H1 (cell line): ENCODE data around the gene NPHP3. TPM values are rescaled to one million over a fixed set of nuclear protein-coding genes. Genes with fewer than 3 reads are reported as not detected.
A peak's percentile ranks its signal among the peaks of the same experiment; 100 is the strongest.

Experiments used
- CTCF ChIA-PET: fragments of 300-600 bp; sonication (Branson Sonifier 250); formaldehyde crosslinking; loops from one replicate; lab custom pipeline; 2021; ENCODE audit not compliant: partially characterized antibody; lab: Charles Lee
- POLR2A ChIA-PET: fragments of 300-600 bp; sonication (Branson Sonifier 250); formaldehyde crosslinking; loops from one replicate; lab custom pipeline; 2021; ENCODE audit warnings: inconsistent platforms; ENCODE audit not compliant: partially characterized antibody; lab: Charles Lee
- DNase-seq, 2 experiments: peaks; one replicate each; pipeline versions ENCODE4 v3.0.0 to v3.0.0-alpha.2; 2010 to 2022; ENCODE audit warnings: low spot score in 2 of 2, low read depth in 1 of 2, mixed read lengths in 1 of 2
- FAIRE-seq: peaks from 2 replicates; lab custom pipeline; 2011; peaks lifted over from hg19 to GRCh38; lab: Jason Lieb, UNC
- H2AFZ ChIP-seq: 2 replicates; pipeline ENCODE4 v1.8.1; 2012; ENCODE audit warnings: low read length, inconsistent platforms
- H2AK5ac ChIP-seq: 2 replicates; pipeline ENCODE4 v1.6.1; 2013; ENCODE audit warnings: low read depth, low read length
- H2BK120ac ChIP-seq: replicated peaks from 2 replicates; pipeline ENCODE3; 2013; ENCODE audit warnings: low read depth, low read length, inconsistent platforms
- H2BK12ac ChIP-seq: 2 replicates; pipeline ENCODE4 v1.6.1; 2013; ENCODE audit warnings: low read depth, low read length
- H2BK15ac ChIP-seq: 2 replicates; pipeline ENCODE4 v1.6.1; 2013; ENCODE audit warnings: low read length
- H2BK20ac ChIP-seq: 2 replicates; pipeline ENCODE4 v1.6.1; 2013; ENCODE audit warnings: low read length
- H2BK5ac ChIP-seq: 2 replicates; pipeline ENCODE4 v1.6.1; 2013; ENCODE audit warnings: low read depth, low read length
- H3K14ac ChIP-seq: 2 replicates; pipeline ENCODE4 v1.6.1; 2013; ENCODE audit warnings: inconsistent platforms; ENCODE audit not compliant: insufficient read length
- H3K18ac ChIP-seq: 2 replicates; pipeline ENCODE4 v1.6.1; 2013; ENCODE audit warnings: low read length; ENCODE audit errors: extremely low read depth
- H3K23ac ChIP-seq: 2 replicates; pipeline ENCODE4 v1.6.1; 2013; ENCODE audit warnings: inconsistent platforms; ENCODE audit not compliant: insufficient read length
- H3K23me2 ChIP-seq: 2 replicates; pipeline ENCODE4 v1.6.1; 2013; ENCODE audit warnings: low read depth, low read length
- H3K27ac ChIP-seq: 2 replicates; pipeline ENCODE4 v1.6.1; 2011; ENCODE audit warnings: low read depth, low read length, inconsistent platforms
- H3K27me3 ChIP-seq, 4 experiments: replicated peaks in 1 of 4; 1 replicate in 1 of 4; 2 replicates in 3 of 4; pipeline versions ENCODE4 v1.6.1 to v1.8.1; 2011 to 2013; ENCODE audit warnings: low read length in 3 of 4, mild to moderate bottlenecking in 3 of 4, inconsistent platforms in 2 of 4, mixed read lengths in 2 of 4, moderate library complexity in 1 of 4; ENCODE audit not compliant: control insufficient read depth in 3 of 4, insufficient read depth in 3 of 4; ENCODE audit errors: extremely low read depth in 1 of 4
- H3K36me3 ChIP-seq, 4 experiments: 2 replicates each; pipeline versions ENCODE4 v1.6.1 to v1.8.1; 2011 to 2013; ENCODE audit warnings: mild to moderate bottlenecking in 4 of 4, low read length in 3 of 4, moderate library complexity in 2 of 4, control low read depth in 1 of 4, inconsistent platforms in 1 of 4; ENCODE audit not compliant: insufficient read depth in 4 of 4, control insufficient read depth in 2 of 4
- H3K4ac ChIP-seq: replicated peaks from 2 replicates; pipeline ENCODE3; 2013; ENCODE audit warnings: low read length, low read depth, mixed read lengths, inconsistent platforms; ENCODE audit not compliant: insufficient read length
- H3K4me1 ChIP-seq, 4 experiments: replicated peaks in 1 of 4; 1 replicate in 1 of 4; 2 replicates in 3 of 4; pipeline versions ENCODE4 v1.6.1 to v1.8.1; 2011 to 2013; ENCODE audit warnings: low read length in 3 of 4, inconsistent platforms in 2 of 4, mixed read lengths in 1 of 4; ENCODE audit not compliant: insufficient read depth in 4 of 4, control insufficient read depth in 3 of 4
- H3K4me2 ChIP-seq, 2 experiments: 2 replicates each; pipeline versions ENCODE4 v1.6.1 to v1.8.1; 2011 to 2013; ENCODE audit warnings: low read depth in 2 of 2, low read length in 2 of 2, control low read depth in 1 of 2, inconsistent platforms in 1 of 2, mild to moderate bottlenecking in 1 of 2; ENCODE audit not compliant: insufficient read depth in 1 of 2
- H3K4me3 ChIP-seq, 4 experiments: fragments of 200-600, 300-600 bp in 1 of 4; sonication (generic), shearing (Covaris generic), sonication (Bioruptor Twin) in 1 of 4; 2 replicates each; pipeline versions ENCODE4 v1.5.1 to v1.8.1; 2011 to 2016; ENCODE audit warnings: low read length in 4 of 4, low read depth in 3 of 4, control low read depth in 2 of 4, inconsistent platforms in 2 of 4, mild to moderate bottlenecking in 2 of 4, mixed read lengths in 1 of 4, moderate library complexity in 1 of 4; ENCODE audit not compliant: insufficient read depth in 2 of 4; ENCODE audit errors: extremely low read depth in 1 of 4
- H3K56ac ChIP-seq: replicated peaks from 2 replicates; pipeline ENCODE3; 2013; ENCODE audit warnings: low read depth, mild to moderate bottlenecking, mixed read lengths, low read length, inconsistent platforms; ENCODE audit not compliant: insufficient read length
- H3K79me1 ChIP-seq: 2 replicates; pipeline ENCODE4 v1.6.1; 2013; ENCODE audit warnings: low read depth, low read length, control low read depth
- H3K79me2 ChIP-seq, 2 experiments: 2 replicates each; pipeline versions ENCODE4 v1.6.1 to v1.8.1; 2012 to 2013; ENCODE audit warnings: low read length in 2 of 2, mild to moderate bottlenecking in 2 of 2, inconsistent platforms in 1 of 2; ENCODE audit not compliant: insufficient read depth in 2 of 2, control insufficient read depth in 1 of 2
- H3K9ac ChIP-seq, 4 experiments: replicated peaks in 1 of 4; 1 replicate in 1 of 4; 2 replicates in 3 of 4; pipeline versions ENCODE4 v1.6.1 to v1.8.1; 2011 to 2013; ENCODE audit warnings: low read depth in 3 of 4, low read length in 3 of 4, control low read depth in 2 of 4, mild to moderate bottlenecking in 2 of 4, moderate library complexity in 2 of 4, inconsistent platforms in 1 of 4; ENCODE audit errors: extremely low read depth in 1 of 4
- H3K9me3 ChIP-seq, 2 experiments: 2 replicates each; pipeline versions ENCODE4 v1.6.1 to v1.8.1; 2012 to 2013; ENCODE audit warnings: mild to moderate bottlenecking in 2 of 2, moderate library complexity in 2 of 2, control low read depth in 1 of 2, inconsistent platforms in 1 of 2, low read depth in 1 of 2, low read length in 1 of 2, mixed read lengths in 1 of 2; ENCODE audit not compliant: insufficient read depth in 2 of 2
- H4K20me1 ChIP-seq, 2 experiments: replicated peaks in 1 of 2; 2 replicates each; pipeline versions ENCODE3 to v1.8.1; 2011 to 2013; ENCODE audit warnings: inconsistent platforms in 2 of 2, low read length in 2 of 2, mild to moderate bottlenecking in 1 of 2; ENCODE audit not compliant: insufficient read depth in 2 of 2, control insufficient read depth in 1 of 2
- H4K5ac ChIP-seq: 2 replicates; pipeline ENCODE4 v1.6.1; 2013; ENCODE audit warnings: low read length, low read depth, mixed read lengths, inconsistent platforms; ENCODE audit not compliant: insufficient read length
- H4K8ac ChIP-seq: 2 replicates; pipeline ENCODE4 v1.8.0; 2013; ENCODE audit warnings: mild to moderate bottlenecking, moderate library complexity, low read length, inconsistent platforms; ENCODE audit not compliant: insufficient read depth; ENCODE audit errors: extremely low read depth
- H4K91ac ChIP-seq: replicated peaks from 2 replicates; pipeline ENCODE3; 2013; ENCODE audit warnings: low read length, mixed read lengths, inconsistent platforms; ENCODE audit not compliant: insufficient read length
- ATF3 ChIP-seq: IDR thresholded peaks from 2 replicates; pipeline ENCODE4 v1.6.1; 2011; ENCODE audit warnings: low read depth, mild to moderate bottlenecking, low read length; ENCODE audit not compliant: insufficient read depth
- CBX5 ChIP-seq: fragments of 300-800, 300-1000 bp; sonication (generic); IDR thresholded peaks from 2 replicates; pipeline ENCODE4 v1.7.1; 2016; ENCODE audit warnings: antibody characterized with exemption, low read length, low read depth
- EP300 ChIP-seq, 2 experiments: IDR thresholded peaks; 1 replicate in 1 of 2; 2 replicates in 1 of 2; pipeline ENCODE4 v1.6.1; 2011 to 2012; ENCODE audit warnings: low read depth in 2 of 2, low read length in 2 of 2, mild to moderate bottlenecking in 2 of 2, borderline replicate concordance in 1 of 2, inconsistent platforms in 1 of 2, moderate library complexity in 1 of 2
- HDAC6 ChIP-seq: IDR thresholded peaks from one replicate; pipeline ENCODE4 v1.7.1; 2012; ENCODE audit warnings: low read depth, mild to moderate bottlenecking, inconsistent platforms, low read length, moderate library complexity
- RAD21 ChIP-seq, 2 experiments: IDR thresholded peaks in 1 of 2; conservative IDR thresholded peaks in 1 of 2; 2 replicates each; pipeline ENCODE4 v1.6.1; 2011; ENCODE audit warnings: low read depth in 2 of 2, low read length in 2 of 2, improper control_type of control experiment in 1 of 2, inconsistent platforms in 1 of 2, mild to moderate bottlenecking in 1 of 2, moderate library complexity in 1 of 2
- SIX5 ChIP-seq: IDR thresholded peaks from 2 replicates; pipeline ENCODE4 v1.6.1; 2011; ENCODE audit warnings: mild to moderate bottlenecking, low read depth, low read length
- SP2 ChIP-seq: IDR thresholded peaks from 2 replicates; pipeline ENCODE4 v1.6.1; 2012; ENCODE audit warnings: mild to moderate bottlenecking, low read length, inconsistent platforms
- USF2 ChIP-seq: IDR thresholded peaks from 2 replicates; pipeline ENCODE4 v1.6.1; 2011; ENCODE audit warnings: low read length, improper control_type of control experiment
- WGBS, 2 experiments: shearing (Covaris generic) in 1 of 2; methylation state at CpG; one replicate each; pipeline versions ENCODE4 v1.1.6 to v1.1.7; 2013 to 2015; ENCODE audit warnings: low lambda C conversion rate in 2 of 2, mixed read lengths in 2 of 2, inconsistent platforms in 1 of 2, low coverage in 1 of 2, missing lambda C conversion rate in 1 of 2; ENCODE audit not compliant: insufficient replicate concordance in 2 of 2, insufficient coverage in 1 of 2, insufficient read length in 1 of 2; ENCODE audit errors: extremely low coverage in 1 of 2, missing lambda C conversion rate in 1 of 2; 5-methylcytosine and 5-hydroxymethylcytosine counted together
- polyA plus RNA-seq, 7 experiments: library from polyadenylated mRNA; depleted of rRNA in 3 of 7; stranded (reverse) in 5 of 7; unstranded in 2 of 7; fragments of >200 nt in 5 of 7; fragments of 200-250 nt in 2 of 7; gene quantifications; 1 replicate in 5 of 7; 2 replicates in 1 of 7; 4 replicates in 1 of 7; pipeline versions ENCODE4 v1.2.1 to v1.2.3, GENCODE V29; 2011 to 2013; ENCODE audit warnings: missing spikeins in 2 of 7, mixed read lengths in 2 of 7
- total RNA-seq: library from RNA; stranded (reverse); fragmentation: NEBNext Ultra II Directional; extraction: Animal tissue kit (Norgen Biotek cat#: 25700); gene quantifications from 2 replicates; pipeline ENCODE4 v1.2.1, GENCODE V29; 2021

Gene NPHP3
- total and polyA plus RNA-seq, 2 of the 8 experiments (the other 6 are each of a cell fraction or from before 2014, with no cell fraction given): 6.8 to 14.8 TPM

DNA sequence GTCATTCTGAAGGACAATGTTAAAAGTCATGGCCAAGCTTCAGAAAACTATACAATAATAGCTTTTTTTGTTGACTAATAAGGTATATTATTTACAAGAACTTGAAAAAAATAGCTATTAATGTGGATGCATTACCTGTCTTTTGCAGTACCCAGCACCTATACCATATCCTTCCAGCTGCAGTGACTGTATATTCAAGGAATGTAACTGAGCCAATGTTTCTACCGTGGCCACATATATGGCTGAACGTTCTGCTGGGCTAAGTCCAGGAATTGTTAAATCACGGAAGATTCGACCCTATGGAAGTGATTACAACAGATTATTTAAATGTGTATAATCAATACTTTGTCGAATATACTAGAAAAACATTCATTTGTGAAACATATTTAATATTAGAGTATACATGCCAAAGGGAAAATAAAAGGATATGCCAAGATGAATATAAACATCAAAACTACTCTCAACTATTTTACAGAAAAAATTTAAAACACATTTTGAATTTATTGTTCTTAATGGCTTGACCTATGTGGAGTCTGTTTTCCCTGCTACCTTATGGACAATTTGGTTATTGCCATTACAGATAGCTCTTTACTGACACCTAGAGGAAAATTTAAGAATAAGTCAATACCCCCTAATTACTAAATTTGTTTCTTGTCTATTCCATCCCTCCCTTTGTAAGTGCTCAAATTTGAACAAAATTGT, 80.2 kb downstream of the NPHP3 start:
- Histone ChIP-seq H2BK12ac (no peak overlapping the region), H3K18ac (no peak overlapping the region), H2AK5ac (no peak overlapping the region), H3K27me3 (no peaks in the 10 kb centered on the region), H3K4me2 (no peak overlapping the region), H3K4ac (no peak overlapping the region), H4K8ac (no peak overlapping the region), H3K23ac (no peak overlapping the region), H3K79me2 (no peaks in the 10 kb centered on the region), H4K5ac (no peak overlapping the region), H2AFZ (no peak overlapping the region), H4K20me1 (no peaks in the 10 kb centered on the region), H3K36me3 (peaks cover 0 to 5% (median 1%) of the 10 kb centered on the region in 4 experiments; a peak in 1 of 8 replicates), H3K23me2 (no peaks in the 10 kb centered on the region), H2BK20ac (no peak overlapping the region), H3K4me1 (no peaks in the 10 kb centered on the region), H3K27ac (no peak overlapping the region), H2BK15ac (no peak overlapping the region), H3K9me3 (no peaks in the 10 kb centered on the region), H2BK120ac (no peak overlapping the region), H3K79me1 (no peaks in the 10 kb centered on the region), H2BK5ac (no peak overlapping the region), H3K14ac (no peak overlapping the region), H3K9ac (no peak overlapping the region), H3K4me3 (no peak overlapping the region), H4K91ac (no peak overlapping the region), H3K56ac (no peak overlapping the region)
- DNase-seq: no peak
- POLR2A ChIA-PET: no interaction called here
- 78% methylated on average over 5 of the region's 5 CpGs; no CpG with 5 or more reads in 1 of the 2 experiments for WGBS, 2 experiments
- CTCF ChIA-PET: interaction anchor here (0.6 to 6.7 kb wide), 28 partner anchors 11 to 155 kb away, joined by 3 to 163 read pairs (median 4); partner anchors contain the start of gene ACAD11
- FAIRE-seq: no peak
- TF ChIP-seq RAD21 (IDR thresholded peaks at IDR 0.05 in 1 of 2, conservative IDR thresholded peaks at IDR 0.05 in 1 of 2; ENCODE audit: low read depth in 2 of 2, low read length in 2 of 2) (peak; percentile 67 to 73), CBX5 (no peak), ATF3 (no peak), USF2 (no peak), EP300 (IDR thresholded peaks at IDR 0.05; ENCODE audit: borderline replicate concordance in 1 of 2, low read depth in 2 of 2, low read length in 2 of 2) (no peak), SIX5 (no peak), HDAC6 (no peak), SP2 (no peak)
